ENCODE results near the gene RPL28.
"Not testable (repeated sequence)": the region's sequence is repeated elsewhere in the genome, so short reads cannot be mapped to it uniquely, and the experiment has no call there.

RPL28 gene

GRCh38 chr19:55419103-55419502 lies 33.4 kb downstream of the RPL28 start:
- DNase-seq (ENCODE audit: low read depth) = no peak
- H3K4me3 ChIP-seq (ENCODE audit: control insufficient read depth, low read depth, low read length) = no peak overlapping the region
- TF ChIP-seq, protein P1, sequence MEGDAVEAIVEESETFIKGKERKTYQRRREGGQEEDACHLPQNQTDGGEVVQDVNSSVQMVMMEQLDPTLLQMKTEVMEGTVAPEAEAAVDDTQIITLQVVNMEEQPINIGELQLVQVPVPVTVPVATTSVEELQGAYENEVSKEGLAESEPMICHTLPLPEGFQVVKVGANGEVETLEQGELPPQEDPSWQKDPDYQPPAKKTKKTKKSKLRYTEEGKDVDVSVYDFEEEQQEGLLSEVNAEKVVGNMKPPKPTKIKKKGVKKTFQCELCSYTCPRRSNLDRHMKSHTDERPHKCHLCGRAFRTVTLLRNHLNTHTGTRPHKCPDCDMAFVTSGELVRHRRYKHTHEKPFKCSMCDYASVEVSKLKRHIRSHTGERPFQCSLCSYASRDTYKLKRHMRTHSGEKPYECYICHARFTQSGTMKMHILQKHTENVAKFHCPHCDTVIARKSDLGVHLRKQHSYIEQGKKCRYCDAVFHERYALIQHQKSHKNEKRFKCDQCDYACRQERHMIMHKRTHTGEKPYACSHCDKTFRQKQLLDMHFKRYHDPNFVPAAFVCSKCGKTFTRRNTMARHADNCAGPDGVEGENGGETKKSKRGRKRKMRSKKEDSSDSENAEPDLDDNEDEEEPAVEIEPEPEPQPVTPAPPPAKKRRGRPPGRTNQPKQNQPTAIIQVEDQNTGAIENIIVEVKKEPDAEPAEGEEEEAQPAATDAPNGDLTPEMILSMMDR (IDR thresholded peaks at IDR 0.05; ENCODE audit: control insufficient read depth, insufficient read depth, low read depth, low read length, missing control alignments) = no peak

GRCh38 chr19:55419624-55420236 lies 34.0 kb downstream of the RPL28 start:
- no peak overlapping the region for H3K4me3 ChIP-seq (ENCODE audit: control insufficient read depth, low read depth, low read length)
- DNase-seq (ENCODE audit: low read depth) = no peak
- TF ChIP-seq, protein P1 (IDR thresholded peaks at IDR 0.05; ENCODE audit: control insufficient read depth, insufficient read depth, low read depth, low read length, missing control alignments) = no peak

DNA sequence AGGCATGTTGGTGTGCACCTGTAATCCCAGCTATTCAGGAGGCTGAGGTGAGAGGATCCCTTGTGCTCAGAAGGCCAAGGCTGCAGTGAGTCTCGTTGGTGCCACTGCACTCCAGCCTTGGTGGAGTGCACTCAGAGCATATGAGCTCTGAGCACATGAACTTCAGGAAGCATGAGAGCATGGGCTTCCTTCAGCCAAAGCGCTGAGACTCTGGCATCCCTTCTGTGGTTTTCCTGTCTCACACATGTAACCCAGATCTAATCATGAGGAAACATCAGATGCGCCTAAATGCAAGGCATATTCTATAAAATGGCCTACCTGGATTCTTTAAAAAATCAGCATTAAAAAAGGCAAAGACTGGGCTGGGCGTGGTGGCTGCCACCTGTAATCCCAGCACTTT lies 35.5 kb downstream of the RPL28 start:
- not testable (repeated sequence) for H3K4me3 ChIP-seq (ENCODE audit: control insufficient read depth, low read depth, low read length); DNase-seq (ENCODE audit: low read depth)

DNA sequence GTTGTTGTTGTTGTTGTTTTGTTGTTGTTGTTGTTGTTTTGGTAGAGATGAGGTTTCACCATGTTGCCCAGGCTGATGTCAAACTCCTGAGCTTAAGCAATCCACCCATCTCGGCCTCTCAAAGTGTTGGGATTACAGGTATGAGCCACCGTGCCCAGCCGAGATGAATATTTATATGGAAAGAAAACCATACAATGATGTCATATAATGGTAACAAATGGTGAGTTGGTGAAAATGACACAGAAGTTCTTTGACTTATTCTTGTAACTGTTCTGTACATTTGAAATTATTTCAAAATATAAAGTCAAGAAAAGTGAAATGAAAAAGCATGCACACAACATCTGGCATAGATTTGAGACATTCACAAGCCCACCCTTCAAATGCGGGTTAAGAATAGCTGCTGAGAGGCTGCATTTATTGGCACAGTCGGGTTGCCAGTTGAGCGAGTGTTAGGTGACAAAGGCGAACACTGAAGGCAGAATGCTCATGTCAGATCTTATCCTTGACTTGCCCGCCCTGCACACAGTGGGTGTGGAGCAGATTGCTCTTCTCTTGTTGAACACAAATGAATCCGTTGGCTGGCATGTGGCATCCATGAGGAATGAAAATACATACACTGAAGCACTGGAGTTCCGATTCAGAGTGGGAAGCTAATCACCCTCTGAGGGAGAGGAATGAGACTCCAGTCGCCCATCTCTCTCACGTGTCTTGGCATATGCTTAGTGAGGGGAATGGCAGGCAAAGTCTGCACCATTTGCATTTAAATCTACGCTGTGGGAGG lies 37.7 kb downstream of the RPL28 start:
- H3K4me3 ChIP-seq (ENCODE audit: control insufficient read depth, low read depth, low read length) = no peak overlapping the region
- TF ChIP-seq, protein P1 (IDR thresholded peaks at IDR 0.05; ENCODE audit: control insufficient read depth, insufficient read depth, low read depth, low read length, missing control alignments) = no peak
- DNase-seq (ENCODE audit: low read depth) = no peak

- TF ChIP-seq, protein P1 (IDR thresholded peaks at IDR 0.05; ENCODE audit: control insufficient read depth, insufficient read depth, low read depth, low read length, missing control alignments) = no peak
- no peak overlapping the region for H3K4me3 ChIP-seq (ENCODE audit: control insufficient read depth, low read depth, low read length)
- DNase-seq (ENCODE audit: low read depth) = no peak
Measured at GRCh38 chr19:55424518-55424917, 38.8 kb downstream of the RPL28 start.

DNA sequence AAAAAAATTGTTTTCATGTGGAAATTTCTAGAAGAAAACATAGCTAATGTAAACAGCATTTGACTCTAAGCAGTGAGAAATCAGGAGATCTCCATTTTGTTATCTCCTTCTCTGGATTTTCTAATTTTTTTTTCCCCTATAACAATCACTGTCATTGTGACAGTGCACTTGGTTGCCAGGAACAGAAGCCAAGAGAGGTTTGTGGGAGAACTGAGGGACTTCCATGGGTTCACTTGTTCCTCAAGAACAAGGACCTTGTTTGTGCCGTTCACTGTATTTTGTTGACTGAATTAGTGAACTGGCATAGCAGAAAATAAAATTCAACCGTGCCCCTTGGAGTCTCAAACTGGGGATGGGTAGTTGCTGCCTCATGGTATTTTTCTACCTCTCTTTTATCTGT lies 40.3 kb downstream of the RPL28 start:
- H3K4me3 ChIP-seq (ENCODE audit: control insufficient read depth, low read depth, low read length) = no peak overlapping the region
- TF ChIP-seq, protein P1 (IDR thresholded peaks at IDR 0.05; ENCODE audit: control insufficient read depth, insufficient read depth, low read depth, low read length, missing control alignments) = no peak
- no peak for DNase-seq (ENCODE audit: low read depth)

DNA sequence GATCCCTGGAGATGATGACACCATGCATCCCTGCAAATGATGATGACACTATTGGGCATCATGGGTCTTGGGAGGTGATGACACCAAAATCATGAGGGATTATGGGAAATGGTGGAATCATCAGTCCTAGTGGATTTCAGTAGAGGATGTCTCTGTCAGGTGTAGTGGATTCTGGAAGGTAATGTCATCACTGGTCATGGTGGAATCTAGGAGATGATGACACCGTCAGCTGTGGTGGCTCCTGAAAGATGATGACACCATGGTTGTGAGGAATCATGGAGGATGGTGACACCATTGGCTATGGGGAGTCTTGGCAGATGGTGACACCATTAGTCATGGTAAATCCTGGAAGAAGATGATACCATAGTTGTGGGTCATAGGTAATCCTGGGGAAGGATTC lies 45.5 kb downstream of the RPL28 start:
- TF ChIP-seq, protein P1 (IDR thresholded peaks at IDR 0.05; ENCODE audit: control insufficient read depth, insufficient read depth, low read depth, low read length, missing control alignments) = no peak
- DNase-seq (ENCODE audit: low read depth) = no peak
- no peak overlapping the region for H3K4me3 ChIP-seq (ENCODE audit: control insufficient read depth, low read depth, low read length)
